HepG2 (cell line): ENCODE measurements around the gene UGT8. TPM values are rescaled to one million over a fixed set of nuclear protein-coding genes. Genes with fewer than 3 reads are reported as not detected.

Source experiments
- ATAC-seq: fragments of 200-7000 bp; cut with Tn5 transposase; 3 replicates; pipeline ENCODE4 v1.9.1; 2020; ENCODE audit warnings: mild to moderate bottlenecking, moderate library complexity
- BruUV-seq: library from RNA; stranded (reverse); fragments of 400-500 nt; replicated peaks from 2 replicates; lab custom pipeline; 2021; lab: Mats Ljungman, UMichigan
- CTCF ChIA-PET: fragments of 300-600 bp; formaldehyde crosslinking; extraction: SDS; loops from one replicate; lab custom pipeline; 2021; ENCODE audit warnings: low total read pairs, inconsistent platforms, low intra/inter-chr PET ratio; lab: Yijun Ruan, JAX
- POLR2A ChIA-PET: fragments of 350-600 bp; sonication (Branson Sonifier 250); formaldehyde crosslinking; loops from one replicate; lab custom pipeline; 2020; ENCODE audit warnings: antibody characterized with exemption, inconsistent platforms; lab: Yijun Ruan, JAX
- DNase-seq: peaks from one replicate; pipeline ENCODE4 v3.0.0-alpha.2; 2015; ENCODE audit warnings: low spot score
- FAIRE-seq: peaks from 3 replicates; lab custom pipeline; 2011; peaks lifted over from hg19 to GRCh38; lab: Jason Lieb, UNC
- H2AFZ ChIP-seq: one replicate; pipeline ENCODE4 v1.6.1; 2011; ENCODE audit warnings: low read length, inconsistent platforms
- H3K27ac ChIP-seq: fragments of 300-600 bp; 3 replicates; pipeline ENCODE4 v1.8.0; 2011; ENCODE audit warnings: mixed run types, mild to moderate bottlenecking, mixed read lengths, low read length, inconsistent platforms; ENCODE audit not compliant: insufficient read depth; ENCODE audit errors: extremely low read length
- H3K27me3 ChIP-seq, 2 experiments: fragments of 200-600 bp in 1 of 2; 2 replicates in 1 of 2; 3 replicates in 1 of 2; pipeline versions ENCODE4 v1.6.0 to v1.8.0; 2011; ENCODE audit warnings: low read length in 2 of 2, mild to moderate bottlenecking in 2 of 2, moderate library complexity in 2 of 2, inconsistent platforms in 1 of 2; ENCODE audit not compliant: insufficient read depth in 2 of 2, control insufficient read depth in 1 of 2
- H3K36me3 ChIP-seq, 2 experiments: fragments of 200-600 bp in 1 of 2; replicated peaks in 1 of 2; 2 replicates in 1 of 2; 3 replicates in 1 of 2; pipeline versions ENCODE4 v1.5.1 to v1.8.0; 2011; ENCODE audit warnings: low read length in 2 of 2, inconsistent platforms in 1 of 2; ENCODE audit not compliant: insufficient read depth in 2 of 2, control insufficient read depth in 1 of 2
- H3K4me1 ChIP-seq: 2 replicates; pipeline ENCODE4 v1.5.1; 2012; ENCODE audit warnings: low read length, inconsistent platforms; ENCODE audit not compliant: insufficient read depth
- H3K4me2 ChIP-seq: 2 replicates; pipeline ENCODE4 v1.6.0; 2011; ENCODE audit warnings: low read depth, low read length, inconsistent platforms
- H3K4me3 ChIP-seq, 3 experiments: fragments of 200-600 bp in 1 of 3; sonication (generic), shearing (Covaris generic) in 1 of 3; replicated peaks in 1 of 3; 2 replicates each; pipeline ENCODE4 v1.5.1; 2011 to 2016; ENCODE audit warnings: low read length in 3 of 3, inconsistent platforms in 2 of 3, low read depth in 2 of 3, mild to moderate bottlenecking in 2 of 3, control low read depth in 1 of 3, mixed read lengths in 1 of 3; ENCODE audit not compliant: insufficient read depth in 1 of 3
- H3K79me2 ChIP-seq: one replicate; pipeline ENCODE4 v1.6.1; 2011; ENCODE audit warnings: low read length, inconsistent platforms; ENCODE audit not compliant: insufficient read depth
- H3K9ac ChIP-seq: 2 replicates; pipeline ENCODE4 v1.6.0; 2011; ENCODE audit warnings: mild to moderate bottlenecking, low read depth, low read length, inconsistent platforms; ENCODE audit not compliant: insufficient read depth
- H3K9me3 ChIP-seq: 2 replicates; pipeline ENCODE4 v1.5.1; 2012; ENCODE audit warnings: mild to moderate bottlenecking, low read length
- H4K20me1 ChIP-seq: 2 replicates; pipeline ENCODE4 v1.6.0; 2011; ENCODE audit warnings: inconsistent platforms, mild to moderate bottlenecking, low read length, moderate library complexity; ENCODE audit not compliant: insufficient read depth
- ATRX ChIP-seq: sonication (generic); formaldehyde crosslinking; IDR thresholded peaks from 2 replicates; pipeline ENCODE4 v1.4.0; 2020; ENCODE audit warnings: missing genetic modification reagents, borderline replicate concordance
- CC2D1A ChIP-seq: sonication (generic); formaldehyde crosslinking; IDR thresholded peaks from 2 replicates; pipeline ENCODE4 v1.8.1; 2023; ENCODE audit warnings: mild to moderate bottlenecking, missing genetic modification reagents
- CERS6 ChIP-seq: sonication (generic); formaldehyde crosslinking; IDR thresholded peaks from 2 replicates; pipeline ENCODE4 v1.5.0; 2020; ENCODE audit warnings: missing genetic modification reagents
- DPF2 ChIP-seq: sonication (generic); formaldehyde crosslinking; IDR thresholded peaks from 2 replicates; pipeline ENCODE4 v1.4.0; 2020; ENCODE audit warnings: mild to moderate bottlenecking, low read depth, missing genetic modification reagents, borderline replicate concordance
- FIP1L1 ChIP-seq: fragments of 200-400 bp; formaldehyde crosslinking; IDR thresholded peaks from 2 replicates; pipeline ENCODE4 v1.6.1; 2018; ENCODE audit warnings: low read depth, mild to moderate bottlenecking, low read length, moderate library complexity, borderline replicate concordance; ENCODE audit not compliant: insufficient read depth
- KMT2B ChIP-seq: IDR thresholded peaks from 2 replicates; pipeline ENCODE4 v1.6.1; 2016; ENCODE audit warnings: missing genetic modification reagents, missing compliant biosample characterization
- MED13 ChIP-seq: sonication (generic); formaldehyde crosslinking; IDR thresholded peaks from 2 replicates; pipeline ENCODE4 v1.5.0; 2020; ENCODE audit warnings: missing genetic modification reagents
- MYPOP ChIP-seq: sonication (generic); formaldehyde crosslinking; IDR thresholded peaks from 2 replicates; pipeline ENCODE4 v1.8.1; 2023; ENCODE audit warnings: mild to moderate bottlenecking, moderate library complexity, missing genetic modification reagents
- PAXIP1 ChIP-seq: sonication (generic); formaldehyde crosslinking; conservative IDR thresholded peaks from 2 replicates; pipeline ENCODE4 v1.4.0; 2020; ENCODE audit warnings: mild to moderate bottlenecking, missing genetic modification reagents, moderate library complexity
- PLSCR1 ChIP-seq: sonication (generic); formaldehyde crosslinking; IDR thresholded peaks from 2 replicates; pipeline ENCODE4 v1.5.0; 2020; ENCODE audit warnings: missing genetic modification reagents, mild to moderate bottlenecking, borderline replicate concordance
- TBX3 ChIP-seq: fragments of 450-650 bp; IDR thresholded peaks from 2 replicates; pipeline ENCODE4 v1.6.1; 2017; ENCODE audit warnings: antibody characterized with exemption, mild to moderate bottlenecking, inconsistent platforms, borderline replicate concordance
- ZNF33A ChIP-seq: sonication (generic); formaldehyde crosslinking; IDR thresholded peaks from 2 replicates; pipeline ENCODE4 v1.5.1; 2020; ENCODE audit warnings: missing genetic modification reagents, mild to moderate bottlenecking, moderate library complexity, borderline replicate concordance
- ZNF431 ChIP-seq: sonication (generic); formaldehyde crosslinking; IDR thresholded peaks from 2 replicates; pipeline ENCODE4 v1.9.0; 2022; ENCODE audit warnings: missing genetic modification reagents, low read depth, mild to moderate bottlenecking, borderline replicate concordance
- ZNF530 ChIP-seq: sonication (generic); formaldehyde crosslinking; IDR thresholded peaks from 2 replicates; pipeline ENCODE4 v1.5.0; 2020; ENCODE audit warnings: low read depth, mild to moderate bottlenecking, missing genetic modification reagents
- ZNF747 ChIP-seq: sonication (generic); formaldehyde crosslinking; IDR thresholded peaks from 2 replicates; pipeline ENCODE4 v1.8.1; 2023; ENCODE audit warnings: missing genetic modification reagents, mild to moderate bottlenecking, borderline replicate concordance
- ZNF816 ChIP-seq: sonication (generic); formaldehyde crosslinking; IDR thresholded peaks from 2 replicates; pipeline ENCODE4 v1.8.0; 2022; ENCODE audit warnings: missing genetic modification reagents, mild to moderate bottlenecking, borderline replicate concordance
- WGBS: methylation state at CpG from one replicate; pipeline ENCODE4 v1.1.6; 2017; ENCODE audit warnings: low lambda C conversion rate; 5-methylcytosine and 5-hydroxymethylcytosine counted together
- in situ Hi-C: cut with HindIII; loops from 2 replicates; pipeline ENCODE4 v1.10.0; 2017; ENCODE audit warnings: low pct_unique_long_range_greater_than_20kb; ENCODE audit not compliant: extremely low pct_ligation_motif_present
- intact Hi-C: fragments of 100-400 bp; cut with micrococcal nuclease; formaldehyde crosslinking; loops from one replicate; pipeline ENCODE4 v1.10.0; 2022; ENCODE audit not compliant: unreplicated experiment
- polyA plus RNA-seq, 8 experiments: library from polyadenylated mRNA; depleted of rRNA in 3 of 8; stranded (reverse) in 7 of 8; unstranded in 1 of 8; fragments of >200 nt; fragmentation: Illumina TruSeq in 4 of 8; extraction: Trizol in 4 of 8; gene quantifications; 2 replicates each; pipeline versions ENCODE4 v1.2.1 to v1.2.3, GENCODE V29; 2011 to 2016; ENCODE audit warnings: low read depth in 4 of 8, missing spikeins in 1 of 8, mixed read lengths in 1 of 8; ENCODE audit not compliant: insufficient read depth in 1 of 8
- total RNA-seq, 5 experiments: library from RNA; depleted of rRNA; stranded (reverse); fragments of >200 nt; fragmentation: Illumina TruSeq; extraction: Trizol; gene quantifications; 2 replicates each; pipeline ENCODE4 v1.2.3, GENCODE V29; 2016; ENCODE audit warnings: low read depth in 1 of 5

UGT8 gene
- total and polyA plus RNA-seq, 2 of the 13 experiments (the other 11 are each of a cell fraction or from before 2014, with no cell fraction given), result not detected

- H2AFZ ChIP-seq, result no peak overlapping the region
- H3K4me3 ChIP-seq, result no peak overlapping the region
- ChIA-PET CTCF (interaction anchor here (2.9 kb wide), 1 partner anchor 306 kb away, joined by 22 read pairs; no protein-coding TSS in a partner anchor), POLR2A (no interaction called here)
- H4K20me1 ChIP-seq, result no peaks in the 10 kb centered on the region
- in situ Hi-C loops, result loop anchor here (5.0 kb wide), 1 partner anchor 306 kb away; no protein-coding TSS in a partner anchor
- ATAC-seq (no peak), DNase-seq (no peak), FAIRE-seq (no peak)
- no peak overlapping the region for H3K27ac ChIP-seq
- H3K4me2 ChIP-seq, result no peak overlapping the region
- no peaks in the 10 kb centered on the region for H3K4me1 ChIP-seq
- H3K9me3 ChIP-seq, result no peaks in the 10 kb centered on the region
- no peaks in the 10 kb centered on the region for H3K79me2 ChIP-seq
- no peaks in the 10 kb centered on the region for H3K27me3 ChIP-seq
- intact Hi-C loops, result loop anchor here (10.0 kb wide), 1 partner anchor 788 kb away; no protein-coding TSS in a partner anchor
- 0% methylated on average over 3 of the region's 3 CpGs for WGBS
- no peak overlapping the region for H3K9ac ChIP-seq
- no peaks in the 10 kb centered on the region for H3K36me3 ChIP-seq
- no TSS peak for BruUV-seq
- TF ChIP-seq ZNF33A (CRISPR knock-in tag), result no peak
- TF ChIP-seq FIP1L1, result no peak
- TF ChIP-seq MYPOP (CRISPR knock-in tag), result no peak
- TF ChIP-seq CC2D1A, result no peak
- TF ChIP-seq PLSCR1 (CRISPR knock-in tag), result no peak
- TF ChIP-seq MED13, result no peak
- TF ChIP-seq CERS6 (CRISPR knock-in tag), result no peak
- TF ChIP-seq KMT2B (CRISPR knock-in tag), result no peak
- TF ChIP-seq ZNF431, result no peak
- TF ChIP-seq TBX3, result no peak
- no peak for TF ChIP-seq ZNF816 (CRISPR knock-in tag)
- no peak for TF ChIP-seq ZNF747 (CRISPR knock-in tag)
- no peak for TF ChIP-seq PAXIP1 (CRISPR knock-in tag)
- no peak for TF ChIP-seq ZNF530 (CRISPR knock-in tag)
- TF ChIP-seq ATRX (CRISPR knock-in tag), result no peak
- TF ChIP-seq DPF2 (CRISPR knock-in tag), result no peak
Measured at GRCh38 chr4:114692958-114693357, 94.4 kb downstream of the UGT8 start.
